WTC11 (cell line): Measurements from ENCODE around the gene ACP5.

Source experiments
- ATF1 ChIP-seq: sonication (generic); formaldehyde crosslinking; IDR thresholded peaks from 2 replicates; pipeline ENCODE4 v1.8.1; 2023; ENCODE audit warnings: mild to moderate bottlenecking, moderate library complexity, missing genetic modification reagents
- ATF3 ChIP-seq: sonication (generic); formaldehyde crosslinking; conservative IDR thresholded peaks from 2 replicates; pipeline ENCODE4 v1.8.1; 2022; ENCODE audit warnings: mild to moderate bottlenecking, missing genetic modification reagents
- CBFB ChIP-seq: sonication (generic); formaldehyde crosslinking; IDR thresholded peaks from 2 replicates; pipeline ENCODE4 v1.8.1; 2022; ENCODE audit warnings: mild to moderate bottlenecking, low read depth, missing genetic modification reagents
- CTCF ChIP-seq: fragments of 200-600 bp; IDR thresholded peaks from 2 replicates; pipeline ENCODE4 v1.8.0; 2022; ENCODE audit warnings: antibody characterized with exemption
- E2F5 ChIP-seq: sonication (generic); formaldehyde crosslinking; IDR thresholded peaks from 2 replicates; pipeline ENCODE4 v1.8.1; 2022; ENCODE audit warnings: mild to moderate bottlenecking, moderate library complexity, missing genetic modification reagents
- MAX ChIP-seq: sonication (generic); formaldehyde crosslinking; IDR thresholded peaks from 2 replicates; pipeline ENCODE4 v1.8.0; 2022; ENCODE audit warnings: mild to moderate bottlenecking, missing genetic modification reagents
- MXD4 ChIP-seq: fragments of 250-450 bp; sonication (Bioruptor Pico); IDR thresholded peaks from 2 replicates; pipeline ENCODE4 v1.8.0; 2021; ENCODE audit warnings: mild to moderate bottlenecking, moderate library complexity, borderline replicate concordance
- NR1H2 ChIP-seq: sonication (generic); formaldehyde crosslinking; IDR thresholded peaks from 2 replicates; pipeline ENCODE4 v1.9.0; 2021; ENCODE audit warnings: mild to moderate bottlenecking, moderate library complexity, missing genetic modification reagents
- PRDM15 ChIP-seq: sonication (generic); formaldehyde crosslinking; IDR thresholded peaks from 2 replicates; pipeline ENCODE4 v1.8.0; 2022; ENCODE audit warnings: missing genetic modification reagents
- SMAD3 ChIP-seq: sonication (generic); formaldehyde crosslinking; IDR thresholded peaks from 2 replicates; pipeline ENCODE4 v1.8.0; 2022; ENCODE audit warnings: missing genetic modification reagents, mild to moderate bottlenecking, borderline replicate concordance

- no peak for TF ChIP-seq MAX
- no peak for TF ChIP-seq CTCF
- TF ChIP-seq CBFB, result no peak
- TF ChIP-seq MXD4 (CRISPR knock-in tag), result no peak
- no peak for TF ChIP-seq NR1H2 (CRISPR knock-in tag)
- no peak for TF ChIP-seq ATF1 (CRISPR knock-in tag)
- no peak for TF ChIP-seq E2F5 (CRISPR knock-in tag)
- no peak for TF ChIP-seq SMAD3 (CRISPR knock-in tag)
- TF ChIP-seq ATF3 (CRISPR knock-in tag), result no peak
- no peak for TF ChIP-seq PRDM15 (CRISPR knock-in tag)
Measured at GRCh38 chr19:11598746-11599145, 21.3 kb upstream of the ACP5 start.
